ENCODE results near the gene HRK. TPM values are rescaled to one million over a fixed set of nuclear protein-coding genes. Genes with fewer than 3 reads are reported as not detected.

HRK gene
- total and polyA plus RNA-seq, 2 of the 13 experiments (the other 11 are each of a cell fraction or from before 2014, with no cell fraction given), result 0.02 TPM; not detected in 1

DNA sequence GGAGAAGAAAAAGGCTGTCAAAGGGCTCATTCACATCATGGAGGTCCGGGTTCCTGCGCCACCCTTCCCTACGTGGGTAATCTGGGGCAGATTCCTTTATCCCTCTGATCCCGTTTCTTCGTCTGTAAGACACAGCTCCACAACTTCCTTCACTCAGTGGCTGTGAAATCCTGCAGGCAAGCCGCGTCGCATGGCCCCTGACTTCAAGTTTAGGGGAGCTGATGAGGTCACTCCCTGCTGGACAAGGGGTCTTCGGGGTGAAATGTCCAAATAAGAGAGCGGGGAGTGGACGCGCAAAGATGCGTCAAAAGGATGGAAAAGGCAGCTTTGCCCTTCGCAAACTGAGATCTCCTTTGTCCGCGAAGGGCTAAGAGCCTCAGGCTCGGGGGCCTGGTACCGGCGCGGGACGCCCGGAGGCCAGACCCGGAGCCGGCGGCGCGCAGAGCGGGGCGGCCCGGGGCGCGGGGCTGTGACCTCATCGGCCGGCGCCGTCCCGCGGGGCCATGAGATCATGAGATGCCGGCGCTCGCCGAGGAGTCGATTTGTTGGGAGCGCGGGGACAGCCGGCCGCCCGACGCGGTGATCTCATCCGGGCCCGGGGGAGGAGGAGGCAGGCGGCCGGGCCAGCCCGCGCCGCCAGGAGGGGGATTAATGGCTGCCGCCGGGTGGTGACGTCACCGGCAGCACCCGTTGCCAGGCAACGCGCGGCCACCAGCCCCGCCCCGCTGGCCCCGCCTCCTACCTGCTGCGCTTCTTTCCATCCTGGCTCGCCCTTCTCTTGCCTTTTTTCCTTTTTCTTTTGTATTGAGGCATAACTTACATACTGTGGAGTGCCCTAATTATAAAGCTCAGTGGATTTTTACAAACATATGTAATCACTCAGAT is 62.1 kb downstream of the HRK start (continued):
- TF ChIP-seq FOSL2 (CRISPR knock-in tag; IDR thresholded peaks at IDR 0.05) (peak; percentile 35), RFX1 (IDR thresholded peaks at IDR 0.05) (peak; percentile 86), ZNF343 (CRISPR knock-in tag; IDR thresholded peaks at IDR 0.05) (0 out of 2 replicates have a peak, but pooled peaks have one; percentile 30), PATZ1 (CRISPR knock-in tag; IDR thresholded peaks at IDR 0.05) (0 out of 2 replicates have a peak, but pooled peaks have one; percentile 18), MYC (CRISPR knock-in tag; IDR thresholded peaks at IDR 0.05; ENCODE audit: borderline replicate concordance) (peak; percentile 39), KDM5A (IDR thresholded peaks at IDR 0.05; ENCODE audit: borderline replicate concordance, low read length) (peak; percentile 81), ZZZ3 (CRISPR knock-in tag; IDR thresholded peaks at IDR 0.05; ENCODE audit: borderline replicate concordance) (0 out of 2 replicates have a peak, but pooled peaks have one; percentile 69), ZNF788 (CRISPR knock-in tag; IDR thresholded peaks at IDR 0.05; ENCODE audit: borderline replicate concordance) (no peak), GLI4 (CRISPR knock-in tag; IDR thresholded peaks at IDR 0.05; ENCODE audit: borderline replicate concordance) (0 out of 2 replicates have a peak, but pooled peaks have one; percentile 30), CCDC6 (CRISPR knock-in tag; IDR thresholded peaks at IDR 0.05) (peak; percentile 43; the same call in 1 of the 2 replicates), GMEB1 (CRISPR knock-in tag; IDR thresholded peaks at IDR 0.05; ENCODE audit: borderline replicate concordance) (0 out of 2 replicates have a peak, but pooled peaks have one; percentile 27), ZBED4 (CRISPR knock-in tag; IDR thresholded peaks at IDR 0.05; ENCODE audit: borderline replicate concordance) (peak; percentile 68; the same call in 1 of the 2 replicates), POLR2A (IDR thresholded peaks at IDR 0.05; ENCODE audit: insufficient read depth in 1 of 2, low read depth in 2 of 2, low read length in 2 of 2) (peak; percentile 41 to 78; a peak in 3 of 4 replicates)
- TF ChIP-seq, protein P1, sequence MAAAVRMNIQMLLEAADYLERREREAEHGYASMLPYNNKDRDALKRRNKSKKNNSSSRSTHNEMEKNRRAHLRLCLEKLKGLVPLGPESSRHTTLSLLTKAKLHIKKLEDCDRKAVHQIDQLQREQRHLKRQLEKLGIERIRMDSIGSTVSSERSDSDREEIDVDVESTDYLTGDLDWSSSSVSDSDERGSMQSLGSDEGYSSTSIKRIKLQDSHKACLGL (CRISPR knock-in tag; IDR thresholded peaks at IDR 0.05), result peak; percentile 26; the same call in 1 of the 2 replicates
- TF ChIP-seq, protein P2, sequence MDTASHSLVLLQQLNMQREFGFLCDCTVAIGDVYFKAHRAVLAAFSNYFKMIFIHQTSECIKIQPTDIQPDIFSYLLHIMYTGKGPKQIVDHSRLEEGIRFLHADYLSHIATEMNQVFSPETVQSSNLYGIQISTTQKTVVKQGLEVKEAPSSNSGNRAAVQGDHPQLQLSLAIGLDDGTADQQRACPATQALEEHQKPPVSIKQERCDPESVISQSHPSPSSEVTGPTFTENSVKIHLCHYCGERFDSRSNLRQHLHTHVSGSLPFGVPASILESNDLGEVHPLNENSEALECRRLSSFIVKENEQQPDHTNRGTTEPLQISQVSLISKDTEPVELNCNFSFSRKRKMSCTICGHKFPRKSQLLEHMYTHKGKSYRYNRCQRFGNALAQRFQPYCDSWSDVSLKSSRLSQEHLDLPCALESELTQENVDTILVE (CRISPR knock-in tag; IDR thresholded peaks at IDR 0.05), result peak; percentile 55; the same call in 1 of the 2 replicates
- TF ChIP-seq, protein P3, sequence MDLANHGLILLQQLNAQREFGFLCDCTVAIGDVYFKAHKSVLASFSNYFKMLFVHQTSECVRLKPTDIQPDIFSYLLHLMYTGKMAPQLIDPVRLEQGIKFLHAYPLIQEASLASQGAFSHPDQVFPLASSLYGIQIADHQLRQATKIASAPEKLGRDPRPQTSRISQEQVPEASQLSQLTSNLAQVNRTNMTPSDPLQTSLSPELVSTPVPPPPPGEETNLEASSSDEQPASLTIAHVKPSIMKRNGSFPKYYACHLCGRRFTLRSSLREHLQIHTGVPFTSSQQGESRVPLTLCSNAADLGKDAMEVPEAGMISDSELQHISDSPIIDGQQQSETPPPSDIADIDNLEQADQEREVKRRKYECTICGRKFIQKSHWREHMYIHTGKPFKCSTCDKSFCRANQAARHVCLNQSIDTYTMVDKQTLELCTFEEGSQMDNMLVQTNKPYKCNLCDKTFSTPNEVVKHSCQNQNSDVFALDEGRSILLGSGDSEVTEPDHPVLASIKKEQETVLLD (CRISPR knock-in tag; IDR thresholded peaks at IDR 0.05; ENCODE audit: low read depth), result peak; percentile 60; the same call in 1 of the 2 replicates
